Measurements from ENCODE around the gene EFTUD2. TPM values are rescaled to one million over a fixed set of nuclear protein-coding genes. Genes with fewer than 3 reads are reported as not detected.
A peak's percentile ranks its signal among the peaks of the same experiment; 100 is the strongest.

The EFTUD2 gene
- total and polyA plus RNA-seq, 2 of the 13 experiments (the other 11 are each of a cell fraction or from before 2014, with no cell fraction given): 111 to 137 TPM

DNA sequence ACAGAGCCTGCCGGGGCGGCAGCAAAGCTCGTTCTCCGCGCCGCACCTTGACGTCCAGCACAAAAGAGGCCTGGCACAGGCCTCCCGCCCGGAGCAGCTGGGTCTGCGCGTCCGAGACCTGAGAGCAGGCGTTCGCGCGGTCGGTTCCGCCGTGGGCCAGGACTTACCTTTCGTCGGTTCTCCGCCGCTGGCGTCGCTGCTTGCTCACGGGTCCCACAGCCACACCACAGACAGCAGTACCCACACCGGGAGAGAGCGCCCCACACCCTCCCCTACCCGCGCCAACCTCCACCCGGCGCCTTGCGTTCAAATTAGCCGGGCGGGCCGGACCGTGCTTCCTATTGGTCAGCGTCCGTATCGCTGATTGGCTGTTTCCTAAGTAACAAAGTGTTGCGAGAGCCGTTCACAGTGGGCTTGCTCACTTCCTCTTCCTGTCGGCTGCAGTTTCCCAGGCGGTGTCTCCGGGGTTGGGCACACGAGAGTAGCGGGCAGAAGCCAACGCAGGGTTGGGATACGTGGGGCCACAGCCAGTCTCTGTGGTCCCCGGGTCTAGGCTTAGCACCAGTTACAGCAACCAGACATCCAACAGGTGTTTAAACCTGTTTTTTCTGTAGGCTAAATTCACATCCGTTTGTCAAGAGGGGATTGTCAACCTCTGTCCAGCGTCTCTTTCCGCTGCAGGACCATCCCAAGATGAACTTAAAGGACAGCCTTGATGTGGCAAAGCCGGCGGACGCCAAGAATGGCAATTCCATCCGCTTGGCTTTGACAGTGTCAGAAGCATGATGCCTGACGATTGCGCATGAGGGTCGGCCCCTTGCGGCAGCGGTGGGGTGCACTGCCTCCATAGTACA is 48.4 kb upstream of the EFTUD2 start, which contains the start of gene KIF18B (continued):
- TF ChIP-seq, protein P1, sequence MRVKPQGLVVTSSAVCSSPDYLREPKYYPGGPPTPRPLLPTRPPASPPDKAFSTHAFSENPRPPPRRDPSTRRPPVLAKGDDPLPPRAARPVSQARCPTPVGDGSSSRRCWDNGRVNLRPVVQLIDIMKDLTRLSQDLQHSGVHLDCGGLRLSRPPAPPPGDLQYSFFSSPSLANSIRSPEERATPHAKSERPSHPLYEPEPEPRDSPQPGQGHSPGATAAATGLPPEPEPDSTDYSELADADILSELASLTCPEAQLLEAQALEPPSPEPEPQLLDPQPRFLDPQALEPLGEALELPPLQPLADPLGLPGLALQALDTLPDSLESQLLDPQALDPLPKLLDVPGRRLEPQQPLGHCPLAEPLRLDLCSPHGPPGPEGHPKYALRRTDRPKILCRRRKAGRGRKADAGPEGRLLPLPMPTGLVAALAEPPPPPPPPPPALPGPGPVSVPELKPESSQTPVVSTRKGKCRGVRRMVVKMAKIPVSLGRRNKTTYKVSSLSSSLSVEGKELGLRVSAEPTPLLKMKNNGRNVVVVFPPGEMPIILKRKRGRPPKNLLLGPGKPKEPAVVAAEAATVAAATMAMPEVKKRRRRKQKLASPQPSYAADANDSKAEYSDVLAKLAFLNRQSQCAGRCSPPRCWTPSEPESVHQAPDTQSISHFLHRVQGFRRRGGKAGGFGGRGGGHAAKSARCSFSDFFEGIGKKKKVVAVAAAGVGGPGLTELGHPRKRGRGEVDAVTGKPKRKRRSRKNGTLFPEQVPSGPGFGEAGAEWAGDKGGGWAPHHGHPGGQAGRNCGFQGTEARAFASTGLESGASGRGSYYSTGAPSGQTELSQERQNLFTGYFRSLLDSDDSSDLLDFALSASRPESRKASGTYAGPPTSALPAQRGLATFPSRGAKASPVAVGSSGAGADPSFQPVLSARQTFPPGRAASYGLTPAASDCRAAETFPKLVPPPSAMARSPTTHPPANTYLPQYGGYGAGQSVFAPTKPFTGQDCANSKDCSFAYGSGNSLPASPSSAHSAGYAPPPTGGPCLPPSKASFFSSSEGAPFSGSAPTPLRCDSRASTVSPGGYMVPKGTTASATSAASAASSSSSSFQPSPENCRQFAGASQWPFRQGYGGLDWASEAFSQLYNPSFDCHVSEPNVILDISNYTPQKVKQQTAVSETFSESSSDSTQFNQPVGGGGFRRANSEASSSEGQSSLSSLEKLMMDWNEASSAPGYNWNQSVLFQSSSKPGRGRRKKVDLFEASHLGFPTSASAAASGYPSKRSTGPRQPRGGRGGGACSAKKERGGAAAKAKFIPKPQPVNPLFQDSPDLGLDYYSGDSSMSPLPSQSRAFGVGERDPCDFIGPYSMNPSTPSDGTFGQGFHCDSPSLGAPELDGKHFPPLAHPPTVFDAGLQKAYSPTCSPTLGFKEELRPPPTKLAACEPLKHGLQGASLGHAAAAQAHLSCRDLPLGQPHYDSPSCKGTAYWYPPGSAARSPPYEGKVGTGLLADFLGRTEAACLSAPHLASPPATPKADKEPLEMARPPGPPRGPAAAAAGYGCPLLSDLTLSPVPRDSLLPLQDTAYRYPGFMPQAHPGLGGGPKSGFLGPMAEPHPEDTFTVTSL (CRISPR knock-in tag; IDR thresholded peaks at IDR 0.05; ENCODE audit: borderline replicate concordance): no peak
- TF ChIP-seq, protein P2, sequence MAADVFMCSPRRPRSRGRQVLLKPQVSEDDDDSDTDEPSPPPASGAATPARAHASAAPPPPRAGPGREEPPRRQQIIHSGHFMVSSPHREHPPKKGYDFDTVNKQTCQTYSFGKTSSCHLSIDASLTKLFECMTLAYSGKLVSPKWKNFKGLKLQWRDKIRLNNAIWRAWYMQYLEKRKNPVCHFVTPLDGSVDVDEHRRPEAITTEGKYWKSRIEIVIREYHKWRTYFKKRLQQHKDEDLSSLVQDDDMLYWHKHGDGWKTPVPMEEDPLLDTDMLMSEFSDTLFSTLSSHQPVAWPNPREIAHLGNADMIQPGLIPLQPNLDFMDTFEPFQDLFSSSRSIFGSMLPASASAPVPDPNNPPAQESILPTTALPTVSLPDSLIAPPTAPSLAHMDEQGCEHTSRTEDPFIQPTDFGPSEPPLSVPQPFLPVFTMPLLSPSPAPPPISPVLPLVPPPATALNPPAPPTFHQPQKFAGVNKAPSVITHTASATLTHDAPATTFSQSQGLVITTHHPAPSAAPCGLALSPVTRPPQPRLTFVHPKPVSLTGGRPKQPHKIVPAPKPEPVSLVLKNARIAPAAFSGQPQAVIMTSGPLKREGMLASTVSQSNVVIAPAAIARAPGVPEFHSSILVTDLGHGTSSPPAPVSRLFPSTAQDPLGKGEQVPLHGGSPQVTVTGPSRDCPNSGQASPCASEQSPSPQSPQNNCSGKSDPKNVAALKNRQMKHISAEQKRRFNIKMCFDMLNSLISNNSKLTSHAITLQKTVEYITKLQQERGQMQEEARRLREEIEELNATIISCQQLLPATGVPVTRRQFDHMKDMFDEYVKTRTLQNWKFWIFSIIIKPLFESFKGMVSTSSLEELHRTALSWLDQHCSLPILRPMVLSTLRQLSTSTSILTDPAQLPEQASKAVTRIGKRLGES (CRISPR knock-in tag; IDR thresholded peaks at IDR 0.05; ENCODE audit: borderline replicate concordance): no peak
- no peak for TF ChIP-seq WIZ (CRISPR knock-in tag; IDR thresholded peaks at IDR 0.05)
- no peak for TF ChIP-seq ZIK1 (CRISPR knock-in tag; IDR thresholded peaks at IDR 0.05; ENCODE audit: borderline replicate concordance, low read depth)
- 0 out of 2 replicates have a peak, but pooled peaks have one; percentile 50 for TF ChIP-seq KDM4B (CRISPR knock-in tag; IDR thresholded peaks at IDR 0.05)
- TF ChIP-seq EHMT2 (IDR thresholded peaks at IDR 0.05; ENCODE audit: borderline replicate concordance, low read depth, low read length): 0 out of 2 replicates have a peak, but pooled peaks have one; percentile 38
- TF ChIP-seq ZKSCAN8 (CRISPR knock-in tag; IDR thresholded peaks at IDR 0.05; ENCODE audit: borderline replicate concordance): 0 out of 2 replicates have a peak, but pooled peaks have one; percentile 28
- peak; percentile 83 for TF ChIP-seq SP4 (CRISPR knock-in tag; IDR thresholded peaks at IDR 0.05)
- TF ChIP-seq ZFP36L1 (CRISPR knock-in tag; IDR thresholded peaks at IDR 0.05): peak; percentile 80; the same call in 1 of the 2 replicates
- no peak for TF ChIP-seq ZNF850 (CRISPR knock-in tag; conservative IDR thresholded peaks at IDR 0.05)
- 0 out of 2 replicates have a peak, but pooled peaks have one; percentile 13 for TF ChIP-seq ZNF263 (CRISPR knock-in tag; IDR thresholded peaks at IDR 0.05)
- no peak for TF ChIP-seq JARID2 (CRISPR knock-in tag; IDR thresholded peaks at IDR 0.05; ENCODE audit: insufficient replicate concordance)
- TF ChIP-seq ZNF879 (CRISPR knock-in tag; IDR thresholded peaks at IDR 0.05): peak; percentile 37; the same call in 1 of the 2 replicates
- 0 out of 4 replicates have a peak, but pooled peaks have one; percentile 20 to 24 for TF ChIP-seq MAFK (conservative IDR thresholded peaks at IDR 0.05 in 1 of 2, IDR thresholded peaks at IDR 0.05 in 1 of 2; ENCODE audit: low read length in 2 of 2)
- TF ChIP-seq U2AF2 (IDR thresholded peaks at IDR 0.05; ENCODE audit: low read depth, low read length): 0 out of 2 replicates have a peak, but pooled peaks have one; percentile 63
- TF ChIP-seq SMAD3 (CRISPR knock-in tag; IDR thresholded peaks at IDR 0.05): no peak
- TF ChIP-seq ZNF235 (CRISPR knock-in tag; IDR thresholded peaks at IDR 0.05; ENCODE audit: borderline replicate concordance): 0 out of 2 replicates have a peak, but pooled peaks have one; percentile 16
- TF ChIP-seq SRY (CRISPR knock-in tag; IDR thresholded peaks at IDR 0.05): peak; percentile 52; the same call in 1 of the 2 replicates
- TF ChIP-seq RELA (CRISPR knock-in tag; IDR thresholded peaks at IDR 0.05): no peak
- peak; percentile 80; the same call in 1 of the 2 replicates for TF ChIP-seq HNRNPL (IDR thresholded peaks at IDR 0.05; ENCODE audit: low read depth, low read length)
- TF ChIP-seq ZNF335 (CRISPR knock-in tag; IDR thresholded peaks at IDR 0.05): peak; percentile 88; the same call in 1 of the 2 replicates
